NCI-H2196 treated with DMSO at 0.1 percent for 48 hours (cell line): Measurements from ENCODE around the gene SOD2.
"Not testable (repeated sequence)": the region's sequence is repeated elsewhere in the genome, so short reads cannot be mapped to it uniquely, and the experiment has no call there.

Experiments used
- DNase-seq: peaks from one replicate; lab custom pipeline; 2025; ENCODE audit not compliant: unreplicated experiment; lab: John Stamatoyannopoulos, UW

The SOD2 gene

DNA sequence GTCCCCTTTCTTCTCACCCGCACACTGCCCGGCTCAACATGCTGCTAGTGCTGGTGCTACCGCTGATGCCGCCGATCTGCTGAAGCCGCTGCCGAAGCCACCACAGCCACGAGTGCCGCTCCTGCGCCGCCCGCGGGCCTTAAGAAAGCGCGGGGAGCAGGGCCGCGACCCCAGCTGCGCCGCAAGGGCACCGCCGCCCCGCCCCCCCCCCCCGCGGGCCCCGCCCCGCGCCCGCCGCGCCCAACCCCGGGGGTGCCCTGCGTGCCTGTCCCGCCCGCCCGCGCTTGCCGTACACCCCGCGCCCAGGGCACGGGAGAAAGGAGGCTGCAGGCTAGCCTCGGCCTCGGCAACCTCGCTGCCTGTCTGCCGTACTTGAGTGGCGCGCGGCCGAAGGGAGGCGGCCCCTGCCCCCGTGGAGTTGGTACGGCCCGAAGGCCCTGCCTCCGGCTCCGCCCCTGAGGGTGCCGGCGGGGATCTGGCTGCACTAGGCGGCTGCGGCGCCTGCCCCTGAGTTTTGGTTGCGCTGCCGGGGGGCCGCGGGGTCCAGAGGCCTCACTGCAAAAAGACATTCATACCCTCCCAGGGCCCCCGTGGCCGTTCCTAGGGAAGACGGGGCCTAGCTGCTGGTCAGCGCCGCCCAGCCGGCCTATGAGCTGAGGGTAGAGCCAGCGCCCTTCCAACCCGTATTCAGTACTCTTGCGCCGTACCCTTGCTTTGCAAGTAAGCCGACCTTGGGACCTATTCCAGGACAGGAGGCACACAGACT, at the start of gene SOD2:
TSS of gene SOD2 (minus strand) at position 114 of the 766 bp plus-strand sequence. CDS start at position 40, 74 bp downstream.
- peak; percentile 19 for DNase-seq

- DNase-seq, result no peak
Observed at GRCh38 chr6:159742165-159742564, 49.1 kb upstream of the SOD2 start.

DNA sequence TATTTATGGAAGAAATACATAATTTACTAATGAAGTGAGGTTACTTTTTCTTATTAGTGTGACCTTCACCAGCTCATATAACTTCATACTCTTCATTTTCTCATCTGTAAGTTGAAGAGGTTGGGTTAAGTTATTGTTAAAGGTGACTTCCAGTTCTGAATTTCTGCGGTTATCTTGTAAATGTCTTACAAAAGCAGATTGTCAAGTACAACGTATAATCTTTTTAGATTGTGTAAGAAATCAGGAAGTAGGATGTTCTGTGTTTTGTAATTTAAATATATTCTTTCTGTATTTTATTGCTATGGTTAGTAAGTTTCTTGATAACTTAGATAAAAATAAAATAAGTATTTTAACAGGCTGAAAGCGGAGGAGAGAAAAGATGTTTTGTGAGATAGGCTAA, 46.3 kb upstream of the SOD2 start:
- no peak for DNase-seq

DNA sequence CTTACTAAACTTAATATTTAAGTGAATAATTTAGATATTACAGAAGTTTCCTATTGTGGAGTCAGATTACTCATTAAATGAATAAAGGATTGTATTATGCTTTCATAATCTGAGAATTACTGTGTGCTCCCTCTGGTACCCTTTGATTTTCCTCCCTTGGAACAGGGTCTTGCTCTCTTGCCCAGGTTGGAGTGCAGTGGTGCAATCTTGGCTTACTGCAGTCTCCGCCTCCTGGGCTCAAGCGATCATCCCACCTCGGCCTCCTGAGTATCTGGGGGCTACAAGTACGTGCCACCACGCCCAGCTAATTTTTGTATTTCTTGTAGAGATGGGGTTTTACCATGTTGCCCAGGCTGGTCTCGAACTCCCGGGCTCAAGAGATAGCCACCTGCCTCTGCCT, 43.9 kb upstream of the SOD2 start:
- DNase-seq, result no peak

GRCh38 chr6:159733395-159733794, 40.4 kb upstream of the SOD2 start:
- not testable (repeated sequence) for DNase-seq

GRCh38 chr6:159732550-159732949, 39.5 kb upstream of the SOD2 start:
- not testable (repeated sequence) for DNase-seq

DNA sequence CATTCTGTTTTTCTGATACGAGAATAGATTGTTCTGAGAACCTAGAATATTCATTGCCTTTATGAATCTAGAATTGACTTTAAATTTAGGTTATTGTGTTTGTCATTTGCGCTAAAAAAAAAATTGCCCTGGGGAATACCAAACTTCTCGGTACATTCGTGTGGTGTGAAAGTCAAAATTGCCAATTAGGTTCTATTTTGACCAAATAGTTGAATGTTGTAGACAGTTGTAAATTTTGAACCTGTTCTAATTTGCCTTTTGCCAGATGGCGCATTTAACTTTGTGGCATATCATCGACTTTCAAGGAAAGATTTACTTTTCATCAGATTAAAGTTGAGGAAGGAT, 37.3 kb upstream of the SOD2 start:
- no peak for DNase-seq

DNA sequence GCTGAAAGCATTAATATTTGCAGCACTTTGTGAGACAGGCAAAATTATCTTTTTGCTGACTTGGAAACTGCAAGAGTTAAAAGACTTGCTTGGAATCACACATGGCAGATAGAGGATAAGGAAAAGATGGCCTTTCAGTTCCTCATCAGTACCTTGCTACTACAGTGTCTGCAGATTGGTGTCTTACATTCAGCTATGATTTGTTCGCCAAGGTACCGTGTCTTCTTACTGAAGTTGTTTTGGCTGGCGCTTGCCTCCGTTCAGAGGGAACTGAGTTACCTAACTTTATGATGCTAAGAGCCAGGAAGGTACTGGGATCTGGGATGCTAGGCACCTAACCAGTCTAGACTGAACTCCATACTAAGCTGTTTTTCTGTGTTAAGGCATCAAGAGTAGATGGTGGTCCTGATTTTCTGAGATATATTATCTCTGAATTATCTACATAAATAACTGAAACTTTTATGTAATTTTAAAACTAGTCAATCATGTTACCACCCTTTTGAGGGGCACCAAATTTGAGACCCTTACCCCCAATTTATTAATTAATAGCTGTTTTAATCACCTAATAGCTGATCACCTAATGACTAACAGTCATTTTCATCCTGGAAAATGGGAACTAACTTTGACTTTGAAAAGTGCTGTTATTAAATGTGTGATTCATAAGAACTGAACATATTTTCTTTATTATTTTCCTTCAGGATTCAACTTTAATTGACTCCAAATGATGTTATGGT, 36.7 kb upstream of the SOD2 start:
- DNase-seq, result no peak

DNA sequence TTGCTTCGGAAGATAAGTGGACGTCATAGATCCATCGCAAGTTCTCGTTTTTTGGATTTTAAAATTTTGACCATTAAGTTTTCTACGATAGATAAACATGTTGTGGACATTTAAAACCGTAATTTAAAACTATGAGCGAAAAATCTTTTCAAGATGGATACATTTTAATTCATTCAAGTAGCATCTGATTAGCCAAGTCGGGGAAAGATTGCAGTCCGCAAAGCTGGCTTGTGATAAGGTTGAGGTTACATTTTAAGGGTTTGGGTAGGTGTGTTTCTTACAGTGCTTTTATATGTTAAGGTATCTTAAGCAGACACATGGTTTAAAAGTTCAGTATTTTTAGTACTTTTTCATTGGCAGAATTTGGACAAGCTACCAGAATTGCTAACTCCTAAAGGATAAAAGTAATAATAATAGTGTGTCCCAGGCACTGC, 35.5 kb upstream of the SOD2 start:
- no peak for DNase-seq

- no peak for DNase-seq
Observed at GRCh38 chr6:159727717-159728445, 34.8 kb upstream of the SOD2 start.

DNA sequence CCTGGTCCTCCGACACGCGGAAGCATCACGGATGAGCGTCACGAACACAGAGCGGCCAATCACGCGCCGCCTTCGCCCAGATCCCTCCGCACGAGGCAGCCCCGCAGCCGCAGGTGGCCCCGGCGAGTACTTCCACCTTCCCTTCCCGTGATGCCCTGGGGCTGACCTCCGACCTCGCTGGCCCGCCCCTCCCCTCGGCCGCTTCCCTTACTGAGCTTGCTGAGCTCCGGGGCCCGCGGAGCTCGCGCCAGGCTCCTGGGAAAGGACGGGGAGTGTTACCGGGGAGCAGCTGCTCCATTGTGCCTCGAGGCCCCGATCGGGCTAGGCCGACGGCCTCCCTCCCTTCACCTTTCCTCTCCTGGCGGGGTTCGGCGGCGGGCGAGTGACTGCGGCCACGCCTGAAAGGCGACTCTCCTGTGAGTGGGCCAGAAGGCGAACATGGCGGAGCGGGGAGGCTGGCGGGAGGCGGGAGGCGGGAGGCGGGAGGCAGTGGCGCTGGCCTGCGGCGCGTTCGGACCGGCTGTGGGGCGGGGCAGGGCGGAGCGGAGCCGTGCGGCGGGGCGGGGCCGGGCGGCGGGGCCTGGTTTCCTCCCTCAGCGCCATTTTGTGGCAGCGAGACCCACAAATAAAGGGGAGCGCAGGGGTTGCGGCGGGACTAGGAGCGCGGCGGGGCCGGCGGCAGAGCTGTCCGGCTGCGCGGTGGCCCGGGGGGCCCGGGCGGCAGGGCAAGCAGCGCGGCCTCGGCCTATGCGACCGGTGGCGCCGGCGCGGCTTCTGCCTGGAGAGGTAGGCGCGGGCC, 34.1 kb upstream of the SOD2 start, which contains the start of gene WTAP:
TSS of gene WTAP (plus strand) at position 589 of the 799 bp plus-strand sequence. CDS start 8,760 bp downstream, outside the sequence.
- DNase-seq, result peak; percentile 78

DNA sequence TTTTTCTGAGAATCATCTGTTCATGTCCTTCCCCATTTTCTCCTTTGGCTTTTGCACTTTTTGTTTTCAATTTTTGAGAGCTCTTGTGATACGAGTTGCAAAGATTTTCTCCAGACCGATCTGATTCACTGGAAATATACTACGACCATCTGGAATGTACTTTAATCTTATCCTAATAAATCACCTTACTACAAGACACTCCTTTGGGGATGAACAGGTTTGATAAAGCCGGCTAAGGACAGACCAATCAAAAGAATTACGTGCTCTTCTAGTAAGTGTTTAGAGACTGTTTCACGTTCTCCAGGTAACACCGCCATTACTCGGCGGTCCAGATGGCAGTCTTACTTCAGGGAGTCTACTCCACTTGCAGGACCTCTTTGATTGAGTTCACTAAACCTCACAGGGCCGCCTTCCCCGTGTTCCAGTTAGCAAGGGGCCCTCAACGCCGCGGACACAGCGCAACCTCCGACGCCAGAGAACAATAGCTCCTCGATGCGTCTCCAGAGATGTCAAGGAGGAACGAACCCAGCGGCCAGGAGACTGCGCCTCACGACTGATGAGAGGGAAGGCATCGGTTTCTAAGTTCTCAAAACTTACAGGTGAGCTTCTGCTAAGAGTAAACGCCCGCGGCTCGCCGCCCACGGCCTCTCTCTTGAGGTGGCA, 33.3 kb upstream of the SOD2 start:
- no peak for DNase-seq

GRCh38 chr6:159725208-159725607, 32.2 kb upstream of the SOD2 start:
- not testable (repeated sequence) for DNase-seq

GRCh38 chr6:159724778-159725177, 31.7 kb upstream of the SOD2 start:
- DNase-seq, result no peak

DNA sequence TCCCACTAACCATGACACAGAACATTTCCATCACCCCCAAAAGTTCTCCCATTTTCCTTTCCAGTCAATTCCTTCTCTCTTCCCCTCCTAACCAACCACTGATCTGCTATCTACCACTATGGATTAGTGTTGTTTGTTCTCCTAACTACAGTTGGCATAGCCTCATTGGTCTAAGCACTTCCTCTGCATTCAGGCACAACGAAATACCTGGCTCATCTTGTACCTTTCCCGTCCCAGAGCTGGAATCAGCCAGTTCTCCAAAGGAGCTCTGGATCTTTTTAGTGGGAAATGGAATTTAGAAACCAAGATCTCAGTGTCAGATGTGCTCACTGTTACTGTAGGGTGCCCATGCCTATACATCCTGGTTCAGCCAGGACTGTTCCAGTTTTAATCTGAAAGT, 30.2 kb upstream of the SOD2 start:
- no peak for DNase-seq

- DNase-seq, result no peak
Observed at GRCh38 chr6:159722655-159723054, 29.6 kb upstream of the SOD2 start.

GRCh38 chr6:159721981-159722380, 28.9 kb upstream of the SOD2 start:
- not testable (repeated sequence) for DNase-seq

DNA sequence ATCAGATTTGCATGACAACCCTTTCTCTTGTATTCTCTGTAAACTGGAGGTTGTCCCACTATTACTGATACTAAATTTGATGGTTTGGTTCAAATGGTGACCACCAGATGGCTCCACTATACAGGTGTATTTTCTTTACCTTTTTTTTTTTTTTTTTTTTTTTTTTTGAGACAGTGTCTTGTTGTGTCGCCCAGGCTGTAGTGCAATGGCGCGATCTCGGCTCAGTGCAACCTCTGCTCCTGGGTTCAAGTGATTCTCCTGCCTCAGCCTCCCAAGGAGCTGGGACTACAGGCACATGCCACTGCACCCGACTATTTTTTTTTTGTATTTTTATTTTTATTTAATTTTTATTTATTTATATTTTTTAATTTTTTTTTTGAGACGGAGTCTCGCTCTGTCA, 27.7 kb upstream of the SOD2 start:
- DNase-seq, result no peak

- no peak for DNase-seq
Observed at GRCh38 chr6:159719287-159719686, 26.2 kb upstream of the SOD2 start.

DNA sequence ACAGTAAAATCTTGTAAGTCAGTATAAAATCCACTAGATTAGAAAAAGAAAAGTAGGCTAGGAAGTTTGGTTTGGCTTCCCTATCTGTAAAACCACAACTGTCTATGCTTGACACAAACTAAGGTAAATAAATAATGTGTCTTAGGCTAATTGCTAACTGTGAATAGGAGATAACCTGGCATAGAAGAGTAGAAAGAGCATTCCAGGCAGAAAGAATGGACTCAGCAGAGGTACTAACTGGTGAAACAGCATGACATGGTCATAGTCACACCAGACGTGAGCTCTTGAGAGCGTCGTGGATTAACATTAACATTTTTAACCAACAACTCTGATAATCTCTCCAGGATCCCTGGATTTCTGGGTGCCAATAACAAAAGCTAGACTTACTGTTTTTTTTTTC, 25.6 kb upstream of the SOD2 start:
- DNase-seq, result no peak
